ENCODE data around the gene MT1A. TPM values are rescaled to one million over a fixed set of nuclear protein-coding genes. Genes with fewer than 3 reads are reported as not detected.

The MT1A gene
- total and polyA plus RNA-seq, 2 of the 8 experiments (the other 6 are each of a cell fraction or from before 2014, with no cell fraction given) = not detected

GRCh38 chr16:56632848-56633365, 5.6 kb upstream of the MT1A start:
- Histone ChIP-seq H2AK5ac (ENCODE audit: low read depth, low read length) (no peak overlapping the region), H3K9me3 (ENCODE audit: insufficient read depth in 2 of 2, low read depth in 1 of 2, low read length in 1 of 2) (no peaks in the 10 kb centered on the region), H3K4me1 (replicated peaks in 1 of 4; ENCODE audit: control insufficient read depth in 3 of 4, insufficient read depth in 4 of 4, low read length in 3 of 4) (peaks cover 0 to 13% (median 5%) of the 10 kb centered on the region in 4 experiments; a peak in 6 of 7 replicates), H3K56ac (replicated peaks; ENCODE audit: insufficient read length, low read depth, low read length) (no peak overlapping the region), H2BK12ac (ENCODE audit: low read depth, low read length) (no peak overlapping the region), H3K4ac (replicated peaks; ENCODE audit: insufficient read length, low read depth, low read length) (no peak overlapping the region), H3K27me3 (replicated peaks in 1 of 4; ENCODE audit: control insufficient read depth in 3 of 4, extremely low read depth in 1 of 4, insufficient read depth in 3 of 4, low read length in 3 of 4) (peaks cover 91 to 100% (median 100%) of the 10 kb centered on the region in 4 experiments), H4K91ac (replicated peaks; ENCODE audit: insufficient read length, low read length) (no peak overlapping the region), H2BK15ac (ENCODE audit: low read length) (no peak overlapping the region), H4K8ac (ENCODE audit: extremely low read depth, insufficient read depth, low read length) (no peak overlapping the region), H2AFZ (ENCODE audit: low read length) (no peak overlapping the region), H4K20me1 (replicated peaks in 1 of 2; ENCODE audit: control insufficient read depth in 1 of 2, insufficient read depth in 2 of 2, low read length in 2 of 2) (peaks cover 14 to 29% of the 10 kb centered on the region in 2 experiments), H3K18ac (ENCODE audit: extremely low read depth, low read length) (no peak overlapping the region), H3K79me1 (ENCODE audit: low read depth, low read length) (no peaks in the 10 kb centered on the region), H3K14ac (ENCODE audit: insufficient read length) (no peak overlapping the region), H3K27ac (ENCODE audit: low read depth, low read length) (no peak overlapping the region), H3K4me2 (ENCODE audit: insufficient read depth in 1 of 2, low read depth in 2 of 2, low read length in 2 of 2) (peak overlapping the region; percentile 68 to 72), H3K79me2 (ENCODE audit: control insufficient read depth in 1 of 2, insufficient read depth in 2 of 2, low read length in 2 of 2) (no peaks in the 10 kb centered on the region), H2BK5ac (ENCODE audit: low read depth, low read length) (peak overlapping the region; percentile 44; the same call in 1 of the 2 replicates), H2BK20ac (ENCODE audit: low read length) (no peak overlapping the region; the same call in 1 of the 2 replicates), H3K23me2 (ENCODE audit: low read depth, low read length) (peaks cover 5% of the 10 kb centered on the region; the same call in 1 of the 2 replicates), H3K36me3 (ENCODE audit: control insufficient read depth in 2 of 4, insufficient read depth in 4 of 4, low read length in 3 of 4) (no peaks in the 10 kb centered on the region; a peak in 1 of 8 replicates), H3K23ac (ENCODE audit: insufficient read length) (no peak overlapping the region), H4K5ac (ENCODE audit: insufficient read length, low read depth, low read length) (no peak overlapping the region), H3K9ac (replicated peaks in 1 of 4; ENCODE audit: extremely low read depth in 1 of 4, low read depth in 3 of 4, low read length in 3 of 4) (no peak overlapping the region), H3K4me3 (ENCODE audit: extremely low read depth in 1 of 4, insufficient read depth in 2 of 4, low read depth in 3 of 4, low read length in 4 of 4) (peak overlapping the region; percentile 10 to 56 (median 18); a peak in 4 of 8 replicates), H2BK120ac (replicated peaks; ENCODE audit: low read depth, low read length) (no peak overlapping the region)
- CTCF ChIA-PET (ENCODE audit: partially characterized antibody) = interaction anchor here (1.0 to 1.5 kb wide), 7 partner anchors 17 to 69 kb away, joined by 3 to 4 read pairs (median 3); no protein-coding TSS in a partner anchor
- DNase-seq (ENCODE audit: low read depth in 1 of 2, low spot score in 2 of 2) (no peak), FAIRE-seq (no peak)
- 6% methylated on average over 5 of the region's 6 CpGs; no CpG with 5 or more reads in 1 of the 2 experiments for WGBS, 2 experiments (ENCODE audit: extremely low coverage in 1 of 2, insufficient coverage in 1 of 2, insufficient read length in 1 of 2, insufficient replicate concordance in 2 of 2, low coverage in 1 of 2, low lambda C conversion rate in 2 of 2, missing lambda C conversion rate in 1 of 2)
- POLR2A ChIA-PET (ENCODE audit: partially characterized antibody) = interaction anchor here (0.9 to 2.2 kb wide), 6 partner anchors 10 to 41 kb away, joined by 3 to 8 read pairs (median 4); partner anchors contain the start of genes MT1G and MT1H
- TF ChIP-seq RBBP5 (IDR thresholded peaks at IDR 0.05; ENCODE audit: borderline replicate concordance, low read depth, low read length) = no peak
- TF ChIP-seq POLR2A (IDR thresholded peaks at IDR 0.05; ENCODE audit: control extremely low read depth in 1 of 2, low read depth in 2 of 2, low read length in 2 of 2) = no peak
- peak; percentile 73 for TF ChIP-seq RNF2 (IDR thresholded peaks at IDR 0.05; ENCODE audit: borderline replicate concordance, low read depth, low read length, missing control alignments, poor library complexity, severe bottlenecking)
- TF ChIP-seq KDM5A (IDR thresholded peaks at IDR 0.05; ENCODE audit: low read length) = no peak
- TF ChIP-seq EGR1 (IDR thresholded peaks at IDR 0.05; ENCODE audit: borderline replicate concordance, low read depth, low read length) = no peak
- TF ChIP-seq HDAC2 (IDR thresholded peaks at IDR 0.05; ENCODE audit: borderline replicate concordance in 1 of 2, low read depth in 2 of 2, low read length in 2 of 2) = no peak
- TF ChIP-seq EZH2 (IDR thresholded peaks at IDR 0.05; ENCODE audit: low read depth, low read length, severe bottlenecking) = peak; percentile 48
- no peak for TF ChIP-seq CTCF (IDR thresholded peaks at IDR 0.05; ENCODE audit: control extremely low read depth in 1 of 3, insufficient read depth in 1 of 3, low read depth in 1 of 3, low read length in 3 of 3)
- peak; percentile 23; the same call in 1 of the 2 replicates for TF ChIP-seq SUZ12 (IDR thresholded peaks at IDR 0.05; ENCODE audit: low read length)

All from H1 (cell line).